ENCODE data around the gene TBX2.

Gene TBX2

GRCh38 chr17:61371606-61372005, 28.0 kb upstream of the TBX2 start:
- Histone ChIP-seq H3K79me2 (ENCODE audit: control insufficient read depth, low read length) (no peaks in the 10 kb centered on the region), H3K4me3 (ENCODE audit: low read length) (no peak overlapping the region), H3K4me1 (ENCODE audit: control insufficient read depth, low read length) (no peaks in the 10 kb centered on the region), H3K9me2 (replicated peaks; ENCODE audit: control insufficient read depth, low read length) (no peaks in the 10 kb centered on the region), H4K20me1 (ENCODE audit: control insufficient read depth, insufficient read depth, low read depth, low read length) (no peaks in the 10 kb centered on the region), H3K4me2 (ENCODE audit: low read length) (no peak overlapping the region), H3F3A (ENCODE audit: control insufficient read depth, insufficient read depth) (no peaks in the 10 kb centered on the region), H3K9me3 (ENCODE audit: control insufficient read depth, insufficient read depth, low read length) (no peaks in the 10 kb centered on the region), H3K27me3 (ENCODE audit: control insufficient read depth, low read length) (no peaks in the 10 kb centered on the region), H3K36me3 (ENCODE audit: control insufficient read depth, low read length) (no peaks in the 10 kb centered on the region), H3K27ac (ENCODE audit: low read depth, low read length) (no peak overlapping the region)
- TF ChIP-seq CTCF (IDR thresholded peaks at IDR 0.05; ENCODE audit: low read depth, low read length, poor library complexity, severe bottlenecking) (no peak), EZH2phosphoT487 (IDR thresholded peaks at IDR 0.05; ENCODE audit: borderline replicate concordance, low read length) (no peak)

GRCh38 chr17:61372436-61372835, 27.2 kb upstream of the TBX2 start:
- no peaks in the 10 kb centered on the region for H3K4me1 ChIP-seq (ENCODE audit: control insufficient read depth, low read length)
- no peak for TF ChIP-seq EZH2phosphoT487 (IDR thresholded peaks at IDR 0.05; ENCODE audit: borderline replicate concordance, low read length)
- TF ChIP-seq CTCF (IDR thresholded peaks at IDR 0.05; ENCODE audit: low read depth, low read length, poor library complexity, severe bottlenecking) = no peak
- H3K27ac ChIP-seq (ENCODE audit: low read depth, low read length) = no peak overlapping the region
- no peak overlapping the region for H3K4me3 ChIP-seq (ENCODE audit: low read length)
- no peaks in the 10 kb centered on the region for H3K9me2 ChIP-seq (replicated peaks; ENCODE audit: control insufficient read depth, low read length)
- H4K20me1 ChIP-seq (ENCODE audit: control insufficient read depth, insufficient read depth, low read depth, low read length) = no peaks in the 10 kb centered on the region
- H3F3A ChIP-seq (ENCODE audit: control insufficient read depth, insufficient read depth) = no peaks in the 10 kb centered on the region
- no peaks in the 10 kb centered on the region for H3K27me3 ChIP-seq (ENCODE audit: control insufficient read depth, low read length)
- H3K79me2 ChIP-seq (ENCODE audit: control insufficient read depth, low read length) = no peaks in the 10 kb centered on the region
- no peaks in the 10 kb centered on the region for H3K36me3 ChIP-seq (ENCODE audit: control insufficient read depth, low read length)
- no peak overlapping the region for H3K4me2 ChIP-seq (ENCODE audit: low read length)
- H3K9me3 ChIP-seq (ENCODE audit: control insufficient read depth, insufficient read depth, low read length) = no peaks in the 10 kb centered on the region

- TF ChIP-seq EZH2phosphoT487 (IDR thresholded peaks at IDR 0.05; ENCODE audit: borderline replicate concordance, low read length) (no peak), CTCF (IDR thresholded peaks at IDR 0.05; ENCODE audit: low read depth, low read length, poor library complexity, severe bottlenecking) (no peak)
- H4K20me1 ChIP-seq (ENCODE audit: control insufficient read depth, insufficient read depth, low read depth, low read length) = no peaks in the 10 kb centered on the region
- H3K27me3 ChIP-seq (ENCODE audit: control insufficient read depth, low read length) = no peaks in the 10 kb centered on the region
- no peak overlapping the region for H3K4me2 ChIP-seq (ENCODE audit: low read length)
- H3F3A ChIP-seq (ENCODE audit: control insufficient read depth, insufficient read depth) = no peaks in the 10 kb centered on the region
- H3K79me2 ChIP-seq (ENCODE audit: control insufficient read depth, low read length) = no peaks in the 10 kb centered on the region
- H3K9me2 ChIP-seq (replicated peaks; ENCODE audit: control insufficient read depth, low read length) = no peaks in the 10 kb centered on the region
- H3K36me3 ChIP-seq (ENCODE audit: control insufficient read depth, low read length) = no peaks in the 10 kb centered on the region
- no peaks in the 10 kb centered on the region for H3K9me3 ChIP-seq (ENCODE audit: control insufficient read depth, insufficient read depth, low read length)
- no peak overlapping the region for H3K4me3 ChIP-seq (ENCODE audit: low read length)
- no peaks in the 10 kb centered on the region for H3K4me1 ChIP-seq (ENCODE audit: control insufficient read depth, low read length)
- H3K27ac ChIP-seq (ENCODE audit: low read depth, low read length) = no peak overlapping the region
These were observed 22.5 kb upstream of the TBX2 start for GRCh38 chr17:61376931-61377838.
